CD1c-positive myeloid dendritic cell (primary cell): ENCODE data around the gene GNE.
A peak's percentile ranks its signal among the peaks of the same experiment; 100 is the strongest.
"Not testable (repeated sequence)": the region's sequence is repeated elsewhere in the genome, so short reads cannot be mapped to it uniquely, and the experiment has no call there.

ENCODE experiments used
- DNase-seq: peaks from one replicate; pipeline ENCODE4 v3.0.0-alpha.2; 2016; ENCODE audit errors: extremely low spot score

GNE gene

DNA sequence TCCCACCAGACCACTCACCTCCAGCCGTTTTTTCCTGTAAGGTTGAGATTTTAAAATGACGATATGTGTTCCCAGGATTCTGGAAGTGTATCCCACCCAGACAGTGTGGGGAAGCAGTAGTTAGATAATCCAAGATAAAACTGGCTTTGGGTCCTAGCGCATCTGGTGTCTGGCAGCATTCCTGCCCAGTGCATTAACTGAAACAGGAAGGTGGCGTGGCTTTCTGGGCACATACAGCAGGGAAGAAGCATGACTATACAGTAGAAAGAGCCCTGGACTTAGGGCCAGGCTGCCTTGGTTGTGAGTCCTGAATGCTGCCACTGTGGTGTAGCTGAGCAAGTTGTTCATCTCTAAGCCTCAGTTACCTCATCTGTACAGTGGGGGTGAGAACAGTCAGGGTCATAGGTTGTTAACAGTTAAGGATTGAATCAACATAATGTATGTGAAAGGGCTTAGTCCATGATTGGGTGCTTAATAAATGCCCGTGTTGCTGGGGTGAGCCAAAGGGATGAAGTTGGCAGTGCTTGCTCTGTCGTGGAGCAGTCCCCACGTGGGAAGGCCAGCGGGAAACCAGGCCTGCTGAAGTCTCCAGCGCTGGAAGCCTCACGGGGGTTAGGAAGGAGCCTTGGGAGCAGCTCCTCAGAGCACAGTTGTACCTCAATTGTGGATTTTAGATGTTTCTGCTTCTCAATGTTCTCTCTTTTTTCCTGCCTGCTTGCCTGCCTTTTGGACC is 49.6 kb downstream of the GNE start:
- no peak for DNase-seq

GRCh38 chr9:36207546-36208012 is 50.7 kb downstream of the GNE start:
- peak; percentile 15 for DNase-seq

DNA sequence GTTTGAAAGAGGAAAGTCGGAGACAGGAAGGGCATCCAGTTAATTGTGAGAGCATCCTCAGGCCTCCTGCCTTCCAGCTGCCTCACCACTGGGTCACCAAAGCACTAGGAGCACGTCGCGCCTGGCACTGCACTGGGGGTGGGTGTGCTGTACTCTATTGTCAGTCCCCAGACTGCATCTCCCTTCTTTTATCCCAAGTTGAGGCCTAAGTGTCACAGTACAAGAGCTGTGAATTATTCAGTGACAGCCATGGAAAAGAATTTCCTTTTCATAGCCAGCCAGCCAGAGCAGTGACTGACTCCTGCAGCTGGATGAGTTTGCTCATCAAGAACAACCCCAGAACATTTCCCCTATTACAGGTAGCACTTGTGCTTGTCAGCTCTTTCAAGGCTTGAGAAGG is 51.2 kb downstream of the GNE start:
- no peak for DNase-seq

GRCh38 chr9:36204906-36205547 is 53.2 kb downstream of the GNE start:
- DNase-seq = no peak

DNA sequence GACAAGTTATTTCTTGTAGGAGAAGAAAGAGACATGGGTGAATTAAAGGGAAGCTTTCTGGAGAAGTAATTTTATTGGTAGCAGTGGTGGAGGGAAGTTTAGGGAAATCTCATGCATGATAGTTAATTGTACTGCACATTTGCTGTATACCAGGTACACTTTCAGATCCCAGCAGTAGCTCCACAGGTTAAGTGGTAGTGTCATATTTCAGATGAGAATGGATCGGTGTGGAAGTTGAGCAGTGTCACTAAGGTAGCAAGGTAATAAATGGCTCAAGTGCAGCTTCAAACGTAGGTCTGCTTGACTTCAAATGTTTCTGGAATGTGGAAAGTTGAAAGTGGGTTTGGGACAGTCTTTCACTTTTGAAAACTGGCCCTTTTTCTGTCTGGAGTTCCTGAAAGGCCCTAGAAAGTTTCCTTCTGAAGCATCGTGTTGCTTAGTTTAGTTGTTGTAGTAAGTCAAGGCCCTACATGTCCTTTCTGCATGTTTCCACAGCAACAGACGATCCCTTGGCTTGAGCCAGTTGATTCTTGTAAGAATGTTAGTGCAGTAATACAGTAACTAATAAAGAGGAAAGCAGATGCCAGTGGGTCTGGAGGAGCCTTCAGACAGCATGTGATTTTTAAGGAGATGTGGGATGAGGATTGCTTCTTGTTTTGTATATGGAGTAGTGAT is 63.8 kb downstream of the GNE start:
- DNase-seq = no peak

DNA sequence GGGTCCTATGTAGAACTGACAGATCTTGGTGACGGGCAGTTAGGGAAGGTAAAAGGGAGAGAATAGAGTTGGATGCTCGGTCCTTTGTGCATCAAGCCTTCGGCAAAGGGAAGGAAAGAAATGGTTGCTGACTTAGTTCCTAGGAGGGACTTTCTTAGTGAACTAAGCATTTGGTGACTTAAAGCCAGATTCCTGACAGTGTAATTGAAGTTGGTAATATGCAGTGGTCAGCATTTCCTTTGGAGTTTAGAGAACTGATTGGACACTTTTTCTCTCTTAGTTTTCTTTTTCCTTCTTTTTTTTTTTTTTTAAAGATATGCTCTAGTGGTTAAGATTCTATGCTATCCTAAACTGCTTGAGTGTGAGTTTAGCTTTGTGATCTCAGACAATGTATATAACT is 65.2 kb downstream of the GNE start:
- no peak for DNase-seq

GRCh38 chr9:36192196-36192595 is 66.1 kb downstream of the GNE start:
- no peak for DNase-seq

- no peak for DNase-seq
Measured at GRCh38 chr9:36191686-36192085, 66.6 kb downstream of the GNE start.

DNA sequence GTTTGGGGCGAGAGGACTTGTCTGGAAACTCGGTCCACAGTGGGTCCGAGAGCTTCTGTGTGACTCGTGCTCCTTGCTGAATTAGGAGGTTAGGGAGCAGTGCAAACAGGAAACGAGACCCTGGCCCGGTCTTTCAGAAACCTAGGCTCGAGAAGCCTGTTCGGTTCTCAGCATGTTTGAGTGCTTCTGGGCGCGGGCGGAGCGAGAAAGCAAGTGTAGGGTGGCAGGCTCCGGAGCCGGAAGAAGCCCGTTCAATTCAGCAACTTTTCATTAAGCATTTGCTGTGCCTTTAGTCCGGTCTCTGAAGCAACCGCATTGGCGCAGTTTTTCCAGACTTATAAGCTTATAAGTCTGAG is 67.0 kb downstream of the GNE start:
- DNase-seq = peak; percentile 56

DNA sequence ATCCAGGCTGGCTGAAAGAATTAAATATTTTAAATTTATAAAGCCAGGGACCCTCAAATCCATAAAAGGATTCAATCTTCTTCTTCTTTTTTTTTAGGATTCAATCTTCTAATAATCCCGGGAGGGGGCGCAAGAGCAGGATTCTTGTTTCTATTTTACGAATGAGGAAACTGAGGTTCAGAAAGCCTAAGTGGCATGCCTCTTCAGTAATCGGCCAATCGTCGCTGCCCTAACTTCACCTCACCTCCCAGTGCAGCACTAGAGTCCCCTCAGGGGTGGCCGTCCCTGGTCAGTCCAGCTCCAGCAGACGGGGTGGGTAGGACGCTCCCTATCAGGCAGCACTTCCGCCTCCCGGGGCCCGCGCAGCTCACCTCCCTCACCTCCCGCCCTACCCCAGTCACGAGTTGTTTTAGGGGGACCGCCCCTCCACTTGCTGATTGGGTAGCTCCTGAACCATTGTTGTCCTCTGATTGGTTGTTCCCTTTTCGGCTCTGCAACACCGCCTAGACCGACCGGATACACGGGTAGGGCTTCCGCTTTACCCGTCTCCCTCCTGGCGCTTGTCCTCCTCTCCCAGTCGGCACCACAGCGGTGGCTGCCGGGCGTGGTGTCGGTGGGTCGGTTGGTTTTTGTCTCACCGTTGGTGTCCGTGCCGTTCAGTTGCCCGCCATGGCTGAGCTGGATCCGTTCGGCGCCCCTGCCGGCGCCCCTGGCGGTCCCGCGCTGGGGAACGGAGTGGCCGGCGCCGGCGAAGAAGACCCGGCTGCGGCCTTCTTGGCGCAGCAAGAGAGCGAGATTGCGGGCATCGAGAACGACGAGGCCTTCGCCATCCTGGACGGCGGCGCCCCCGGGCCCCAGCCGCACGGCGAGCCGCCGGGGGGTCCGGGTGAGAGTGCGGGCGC is 67.6 kb downstream of the GNE start, which contains the start of gene CLTA:
CLTA (plus strand) TSS at position 534 of the 902 bp plus-strand sequence; CDS start at position 670, 136 bp downstream.
- peak; percentile 98 for DNase-seq

- peak; percentile 42 for DNase-seq
Measured at GRCh38 chr9:36189976-36190375, 68.3 kb downstream of the GNE start.

DNA sequence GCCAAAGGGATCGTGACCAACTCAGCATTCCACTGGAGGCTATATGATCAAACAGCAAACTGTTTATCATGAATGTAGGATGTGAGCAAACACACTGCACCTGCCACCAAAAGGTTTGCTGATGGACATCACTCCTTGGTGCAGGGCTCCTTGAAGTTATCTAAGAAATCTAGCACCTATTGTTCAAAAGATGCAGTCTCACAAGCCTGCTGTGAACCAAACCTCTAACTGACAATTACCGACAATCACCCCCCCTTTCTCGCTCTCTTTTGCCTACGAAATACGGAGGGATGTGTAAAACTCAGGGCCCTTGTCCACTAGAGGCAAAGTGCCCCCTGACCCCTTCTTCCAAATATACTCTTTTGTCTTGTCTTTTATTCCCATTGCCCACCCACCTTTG is 70.0 kb downstream of the GNE start:
- DNase-seq = no peak

DNA sequence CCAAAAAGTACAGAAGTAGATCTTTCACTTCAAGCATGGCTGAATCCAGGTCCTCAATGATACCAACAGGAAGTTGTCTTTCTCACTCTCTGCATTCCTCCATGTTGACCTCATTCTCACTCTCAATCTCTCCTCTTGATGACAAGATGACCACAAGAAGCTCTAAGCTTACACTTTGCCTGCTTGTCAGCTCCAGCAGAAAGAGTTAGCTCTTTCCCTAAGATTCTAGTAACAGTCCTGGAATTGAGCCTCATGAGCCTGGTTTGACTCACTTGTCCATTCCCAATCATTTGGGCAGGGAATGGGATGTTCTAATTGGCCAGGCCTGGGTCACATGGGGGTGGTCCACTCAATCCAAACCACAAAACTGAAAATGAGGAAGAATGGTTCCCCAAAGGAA is 70.8 kb downstream of the GNE start:
- DNase-seq = no peak

- DNase-seq = not testable (repeated sequence)
Measured at GRCh38 chr9:36180243-36180642, 78.0 kb downstream of the GNE start.

DNA sequence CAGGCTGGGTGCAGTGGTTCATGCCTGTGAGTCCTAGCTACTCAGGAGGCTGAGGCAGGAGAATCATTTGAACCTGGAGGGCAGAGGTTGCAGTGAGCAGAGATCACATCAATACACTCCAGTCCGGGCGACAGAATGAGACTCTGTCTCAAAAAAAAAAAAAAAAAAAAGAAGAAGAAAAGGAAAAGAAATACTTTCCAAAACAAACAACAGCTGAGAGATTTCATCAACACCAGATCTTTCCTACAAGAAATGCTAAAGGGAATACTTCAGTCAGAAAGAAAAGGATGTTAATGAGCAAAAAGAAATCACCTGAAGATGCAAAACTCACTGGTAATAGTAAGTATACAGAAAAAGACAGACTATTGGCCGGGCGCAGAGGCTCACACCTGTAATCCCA is 80.7 kb downstream of the GNE start:
- DNase-seq = no peak

DNA sequence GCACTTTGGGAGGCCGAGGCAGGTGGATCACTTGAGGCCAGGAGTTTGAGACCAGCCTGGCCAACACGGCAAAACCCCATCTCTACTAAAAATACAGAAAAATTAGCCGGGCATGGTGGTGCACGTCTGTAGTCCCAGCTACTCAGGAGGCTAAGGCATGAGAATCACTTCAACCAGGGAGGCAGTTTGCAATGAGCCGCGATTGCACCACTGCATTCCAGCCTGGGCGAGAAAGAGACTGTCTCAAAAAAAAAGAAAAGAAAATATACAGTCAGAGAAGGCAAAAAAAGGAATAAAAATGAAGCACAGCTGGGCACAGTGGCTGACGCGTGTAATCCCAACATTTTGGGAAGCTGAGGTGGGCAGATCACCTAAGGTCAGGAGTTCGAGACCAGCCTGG is 81.8 kb downstream of the GNE start:
- DNase-seq = not testable (repeated sequence)

DNA sequence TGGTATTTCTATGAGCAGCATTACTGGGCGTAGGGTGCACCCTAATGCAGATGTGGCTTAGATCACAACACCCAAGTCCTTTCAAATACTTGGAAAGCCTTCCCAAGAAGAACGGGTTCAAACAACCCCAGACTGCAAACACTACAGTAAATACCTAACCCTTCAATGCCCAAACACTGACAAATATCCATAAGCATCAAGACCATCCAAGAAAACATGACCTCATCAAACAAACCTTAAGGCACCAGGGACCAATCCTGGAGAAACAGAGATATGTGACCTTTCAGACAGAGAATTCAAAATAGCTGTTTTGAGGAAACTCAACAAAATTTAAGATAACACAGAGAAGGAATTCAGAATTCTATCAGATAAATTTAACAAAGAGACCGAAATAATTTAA is 83.0 kb downstream of the GNE start:
- not testable (repeated sequence) for DNase-seq

GRCh38 chr9:36174731-36175130 is 83.5 kb downstream of the GNE start:
- DNase-seq = no peak

- no peak for DNase-seq
Measured at GRCh38 chr9:36174271-36174670, 84.0 kb downstream of the GNE start.

- no peak for DNase-seq
Measured at GRCh38 chr9:36173861-36174260, 84.4 kb downstream of the GNE start.

GRCh38 chr9:36170531-36170930 is 87.7 kb downstream of the GNE start:
- no peak for DNase-seq

GRCh38 chr9:36169708-36170107 is 88.5 kb downstream of the GNE start:
- peak; percentile 60 for DNase-seq
